Measurements from ENCODE around the gene LIPG. TPM values are rescaled to one million over a fixed set of nuclear protein-coding genes. Genes with fewer than 3 reads are reported as not detected.

Gene LIPG
- total RNA-seq, 2 experiments from 2014 or later: not detected

Other genes starting within 250 kb of the LIPG start
- gene DYM, start 101.4 kb upstream of the LIPG start, total RNA-seq: 10 to 100 TPM; 57.2 to 59.1 TPM
- gene C18orf32, start 74.8 kb upstream of the LIPG start, total RNA-seq: 10 to 100 TPM; 31.7 to 33.7 TPM
- gene RPL17, start 69.6 kb upstream of the LIPG start, total RNA-seq: 1,000 to 10,000 TPM; 1,460 to 1,462 TPM